Measurements from ENCODE around the gene NFASC.

Gene NFASC

GRCh38 chr1:205002705-205003104 is 132.0 kb downstream of the NFASC start:
- no peak for DNase-seq (ENCODE audit: low spot score)
- no peak for FAIRE-seq

- DNase-seq (ENCODE audit: low spot score), result no peak
- no peak for FAIRE-seq
Observed at GRCh38 chr1:205003358-205004131, 132.9 kb downstream of the NFASC start.

- FAIRE-seq, result no peak
Observed at GRCh38 chr1:205004351-205004750, 133.7 kb downstream of the NFASC start.

GRCh38 chr1:205008896-205009295 is 138.2 kb downstream of the NFASC start:
- FAIRE-seq, result no peak
- no peak for DNase-seq (ENCODE audit: low spot score)

More at GRCh38 chr1:205004351-205004750, 133.7 kb downstream of the NFASC start:
- no peak for DNase-seq (ENCODE audit: low spot score)

GRCh38 chr1:205009670-205010069 is 139.0 kb downstream of the NFASC start:
- DNase-seq (ENCODE audit: low spot score), result no peak
- FAIRE-seq, result no peak

GRCh38 chr1:205012391-205013140 is 141.9 kb downstream of the NFASC start:
- DNase-seq (ENCODE audit: low spot score), result no peak
- FAIRE-seq, result no peak

- FAIRE-seq, result no peak
Observed at GRCh38 chr1:205013683-205014367, 143.2 kb downstream of the NFASC start.

GRCh38 chr1:205014783-205015182 is 144.1 kb downstream of the NFASC start:
- FAIRE-seq (no peak), DNase-seq (ENCODE audit: low spot score) (no peak)

More at GRCh38 chr1:205013683-205014367, 143.2 kb downstream of the NFASC start:
- DNase-seq (ENCODE audit: low spot score), result peak; percentile 43

GRCh38 chr1:205015241-205015640 is 144.6 kb downstream of the NFASC start:
- FAIRE-seq, result no peak
- no peak for DNase-seq (ENCODE audit: low spot score)

GRCh38 chr1:205016075-205016474 is 145.4 kb downstream of the NFASC start:
- DNase-seq (ENCODE audit: low spot score), result no peak
- FAIRE-seq, result no peak

GRCh38 chr1:205016584-205016983 is 145.9 kb downstream of the NFASC start:
- FAIRE-seq (no peak), DNase-seq (ENCODE audit: low spot score) (no peak)

GRCh38 chr1:205017001-205017400 is 146.3 kb downstream of the NFASC start:
- DNase-seq (ENCODE audit: low spot score) (no peak), FAIRE-seq (no peak)

GRCh38 chr1:205017766-205018165 is 147.1 kb downstream of the NFASC start:
- DNase-seq (ENCODE audit: low spot score) (no peak), FAIRE-seq (no peak)

GRCh38 chr1:205018381-205018780 is 147.7 kb downstream of the NFASC start:
- FAIRE-seq (no peak), DNase-seq (ENCODE audit: low spot score) (no peak)

GRCh38 chr1:205020466-205020865 is 149.8 kb downstream of the NFASC start:
- DNase-seq (ENCODE audit: low spot score) (no peak), FAIRE-seq (no peak)

- FAIRE-seq (no peak), DNase-seq (ENCODE audit: low spot score) (no peak)
Observed at GRCh38 chr1:205024679-205025078, 154.0 kb downstream of the NFASC start.

- FAIRE-seq, result no peak
- no peak for DNase-seq (ENCODE audit: low spot score)
Observed at GRCh38 chr1:205025239-205025638, 154.6 kb downstream of the NFASC start.

- no peak for DNase-seq (ENCODE audit: low spot score)
- no peak for FAIRE-seq
Observed at GRCh38 chr1:205026181-205026580, 155.5 kb downstream of the NFASC start.

- FAIRE-seq (no peak), DNase-seq (ENCODE audit: low spot score) (no peak)
Observed at GRCh38 chr1:205028390-205028789, 157.7 kb downstream of the NFASC start.

- no peak for FAIRE-seq
- DNase-seq (ENCODE audit: low spot score), result no peak
Observed at GRCh38 chr1:205028924-205029323, 158.3 kb downstream of the NFASC start.

GRCh38 chr1:205030241-205030640 is 159.6 kb downstream of the NFASC start:
- FAIRE-seq (no peak), DNase-seq (ENCODE audit: low spot score) (no peak)

- DNase-seq (ENCODE audit: low spot score) (no peak), FAIRE-seq (no peak)
Observed at GRCh38 chr1:205030896-205031295, 160.2 kb downstream of the NFASC start.

Measured in urothelium cell line (cell line).